Body of pancreas (tissue), 4 donors: ENCODE data around the gene CBR3.

Experiments used
- CTCF ChIP-seq, 7 experiments: fragments of 450-650 bp in 4 of 7; fragments of 200-600 bp in 3 of 7; sonication (generic) in 3 of 7; IDR thresholded peaks; one replicate each; pipeline ENCODE4 v1.5.1; 2016 to 2019; ENCODE audit warnings: antibody characterized with exemption in 7 of 7
- POLR2A ChIP-seq, 3 donors: fragments of 450-650 bp; IDR thresholded peaks; one replicate each; pipeline ENCODE4 v1.6.1; 2016; ENCODE audit warnings: antibody characterized with exemption in 3 of 3, mild to moderate bottlenecking in 2 of 3

GRCh38 chr21:36089946-36090345 is 44.9 kb upstream of the CBR3 start:
- TF ChIP-seq CTCF (IDR thresholded peaks at IDR 0.05) (no peak), POLR2A (IDR thresholded peaks at IDR 0.05) (no peak)
